ENCODE data around the gene UBE2I.
A peak's percentile ranks its signal among the peaks of the same experiment; 100 is the strongest.

Gene UBE2I

GRCh38 chr16:1309888-1310831 is 724 bp downstream of the UBE2I start:
- H3K4me3 ChIP-seq (ENCODE audit: low read depth, low read length), result peak overlapping the region; percentile 65
- no peak for DNase-seq (ENCODE audit: low read depth)

- DNase-seq (ENCODE audit: low read depth), result no peak
- peak overlapping the region; percentile 65 for H3K4me3 ChIP-seq (ENCODE audit: low read depth, low read length)
Measured at GRCh38 chr16:1310832-1311200, 1.4 kb downstream of the UBE2I start.

- peak overlapping the region; percentile 65 for H3K4me3 ChIP-seq (ENCODE audit: low read depth, low read length)
Measured at GRCh38 chr16:1311212-1311737, 1.8 kb downstream of the UBE2I start.

GRCh38 chr16:1311738-1312466 is 2.5 kb downstream of the UBE2I start:
- no peak for DNase-seq (ENCODE audit: low read depth)
- peak overlapping the region; percentile 65 for H3K4me3 ChIP-seq (ENCODE audit: low read depth, low read length)

More at GRCh38 chr16:1311212-1311737, 1.8 kb downstream of the UBE2I start:
- no peak for DNase-seq (ENCODE audit: low read depth)

GRCh38 chr16:1312467-1312816 is 3.0 kb downstream of the UBE2I start:
- DNase-seq (ENCODE audit: low read depth), result no peak
- H3K4me3 ChIP-seq (ENCODE audit: low read depth, low read length), result peak overlapping the region; percentile 65

- H3K4me3 ChIP-seq (ENCODE audit: low read depth, low read length), result no peak overlapping the region
- no peak for DNase-seq (ENCODE audit: low read depth)
Measured at GRCh38 chr16:1312903-1313302, 3.5 kb downstream of the UBE2I start.

GRCh38 chr16:1313721-1314369 is 4.4 kb downstream of the UBE2I start:
- no peak for DNase-seq (ENCODE audit: low read depth)
- no peak overlapping the region for H3K4me3 ChIP-seq (ENCODE audit: low read depth, low read length)

GRCh38 chr16:1314399-1315068 is 5.1 kb downstream of the UBE2I start:
- no peak for DNase-seq (ENCODE audit: low read depth)
- no peak overlapping the region for H3K4me3 ChIP-seq (ENCODE audit: low read depth, low read length)

GRCh38 chr16:1315081-1316032 is 5.9 kb downstream of the UBE2I start:
- no peak for DNase-seq (ENCODE audit: low read depth)

GRCh38 chr16:1316033-1316405 is 6.6 kb downstream of the UBE2I start:
- DNase-seq (ENCODE audit: low read depth), result no peak
- H3K4me3 ChIP-seq (ENCODE audit: low read depth, low read length), result no peak overlapping the region

More at GRCh38 chr16:1315081-1316032, 5.9 kb downstream of the UBE2I start:
- H3K4me3 ChIP-seq (ENCODE audit: low read depth, low read length), result no peak overlapping the region

GRCh38 chr16:1317479-1318267 is 8.2 kb downstream of the UBE2I start:
- no peak overlapping the region for H3K4me3 ChIP-seq (ENCODE audit: low read depth, low read length)

GRCh38 chr16:1318268-1318545 is 8.8 kb downstream of the UBE2I start:
- DNase-seq (ENCODE audit: low read depth), result no peak
- H3K4me3 ChIP-seq (ENCODE audit: low read depth, low read length), result no peak overlapping the region

More at GRCh38 chr16:1317479-1318267, 8.2 kb downstream of the UBE2I start:
- no peak for DNase-seq (ENCODE audit: low read depth)

GRCh38 chr16:1319041-1319440 is 9.6 kb downstream of the UBE2I start:
- no peak overlapping the region for H3K4me3 ChIP-seq (ENCODE audit: low read depth, low read length)
- no peak for DNase-seq (ENCODE audit: low read depth)

- H3K4me3 ChIP-seq (ENCODE audit: low read depth, low read length), result no peak overlapping the region
- no peak for DNase-seq (ENCODE audit: low read depth)
Measured at GRCh38 chr16:1320097-1320496, 10.7 kb downstream of the UBE2I start.

GRCh38 chr16:1320658-1321240 is 11.3 kb downstream of the UBE2I start:
- no peak overlapping the region for H3K4me3 ChIP-seq (ENCODE audit: low read depth, low read length)

GRCh38 chr16:1322407-1322806 is 13.0 kb downstream of the UBE2I start:
- no peak overlapping the region for H3K4me3 ChIP-seq (ENCODE audit: low read depth, low read length)
- DNase-seq (ENCODE audit: low read depth), result no peak

More at GRCh38 chr16:1320658-1321240, 11.3 kb downstream of the UBE2I start:
- no peak for DNase-seq (ENCODE audit: low read depth)
